Islet of Langerhans (tissue), 1 donor: ENCODE results near the gene SLC6A11.

Source experiments
- FAIRE-seq: peaks from one replicate; lab custom pipeline; 2011; peaks lifted over from hg19 to GRCh38; lab: Jason Lieb, UNC

SLC6A11 gene

GRCh38 chr3:10816019-10816862 is at the start of gene SLC6A11:
Gene SLC6A11, plus strand, starts transcription at chr3:10816228. Its CDS starts 38 bp downstream, at chr3:10816266.
- no peak for FAIRE-seq

GRCh38 chr3:10768708-10769394 is 47.2 kb upstream of the SLC6A11 start:
- FAIRE-seq = no peak

DNA sequence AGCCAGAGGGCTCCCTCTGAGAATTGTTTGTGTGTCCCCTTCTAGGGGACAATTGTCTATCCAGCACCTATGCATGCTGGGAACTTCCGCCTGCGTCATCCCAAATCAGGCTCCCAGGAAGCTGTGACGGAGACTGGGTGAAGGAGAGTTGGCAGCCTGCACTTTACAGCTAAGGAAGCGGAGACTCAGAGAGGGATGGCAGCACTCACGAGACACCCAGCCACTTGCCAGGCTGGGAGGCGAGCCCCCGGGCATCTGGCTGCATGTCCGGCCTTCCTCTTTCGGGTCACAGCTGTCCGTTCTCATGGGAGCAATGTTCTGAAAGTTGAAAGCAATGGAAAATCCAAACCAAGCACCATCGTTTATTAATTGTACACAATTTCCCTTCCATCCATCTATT is 45.5 kb upstream of the SLC6A11 start:
- no peak for FAIRE-seq

GRCh38 chr3:10770981-10771380 is 45.0 kb upstream of the SLC6A11 start:
- no peak for FAIRE-seq

DNA sequence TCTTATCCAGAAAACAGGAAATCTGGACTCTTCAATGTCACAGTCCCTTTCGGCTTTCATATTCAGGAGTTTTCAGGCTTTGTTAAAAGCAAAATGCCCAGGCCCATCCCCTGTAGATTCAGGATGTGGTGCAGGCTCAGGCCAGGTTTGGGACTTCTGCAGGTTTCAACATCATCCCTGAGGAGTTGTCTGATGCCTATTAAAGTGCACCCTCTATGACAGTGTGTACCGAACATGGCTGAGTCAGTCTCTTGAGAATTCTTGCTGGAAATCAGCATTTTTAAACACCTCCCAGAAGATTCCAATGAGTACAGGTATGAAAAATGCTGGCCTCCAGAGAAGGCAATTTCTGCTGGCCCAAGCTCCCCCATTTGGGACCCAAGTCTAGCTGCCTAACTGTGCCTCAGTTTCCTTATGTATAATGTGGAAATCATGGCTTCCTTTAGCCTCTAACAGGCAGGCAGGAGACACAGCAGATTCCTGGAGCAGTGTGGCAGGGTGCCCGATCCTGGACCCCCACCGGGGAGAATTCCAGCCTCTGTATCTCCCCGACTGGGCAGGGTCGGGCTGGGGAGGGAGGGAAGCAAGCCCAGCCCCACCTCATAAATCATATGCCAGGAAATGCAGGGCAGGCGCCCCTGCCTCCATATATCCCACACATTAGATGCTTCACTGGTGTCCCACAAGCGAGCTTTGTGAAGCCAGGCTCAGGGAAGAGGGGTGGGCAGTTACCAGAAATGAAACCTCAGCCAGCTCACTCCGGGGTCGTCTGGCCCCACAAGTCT is 44.4 kb upstream of the SLC6A11 start:
- no peak for FAIRE-seq

GRCh38 chr3:10772271-10773161 is 43.5 kb upstream of the SLC6A11 start:
- no peak for FAIRE-seq

DNA sequence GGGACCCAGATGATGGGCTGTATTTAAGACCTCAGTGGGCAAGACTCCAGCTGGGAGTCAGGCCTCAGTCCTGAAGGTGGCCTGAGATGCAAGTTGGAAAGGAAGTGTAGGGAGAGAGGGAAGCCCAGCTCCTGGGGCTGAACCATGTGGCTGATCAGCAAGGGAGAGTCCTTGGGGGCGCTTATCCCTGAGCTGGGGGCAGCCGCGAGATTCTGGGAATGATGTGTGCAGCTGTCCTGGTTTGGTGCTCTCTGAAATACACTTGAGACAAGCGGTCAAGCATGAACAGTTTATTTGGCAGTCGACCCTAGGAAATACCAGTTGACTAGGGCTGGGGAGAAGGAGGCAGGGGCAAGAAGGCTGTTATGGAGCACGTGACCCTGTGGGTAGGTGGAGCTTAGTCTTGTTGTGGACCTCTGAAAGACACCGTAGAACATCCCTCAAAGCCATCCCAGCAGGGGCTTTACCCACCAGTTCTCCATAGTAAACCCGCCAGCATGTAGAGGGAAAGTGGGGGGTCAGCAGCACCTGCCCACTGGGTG is 41.8 kb upstream of the SLC6A11 start:
- no peak for FAIRE-seq

GRCh38 chr3:10774825-10775224 is 41.2 kb upstream of the SLC6A11 start:
- FAIRE-seq = no peak

- FAIRE-seq = no peak
Measured at GRCh38 chr3:10775259-10775658, 40.8 kb upstream of the SLC6A11 start.

- no peak for FAIRE-seq
Measured at GRCh38 chr3:10775828-10776227, 40.2 kb upstream of the SLC6A11 start.

DNA sequence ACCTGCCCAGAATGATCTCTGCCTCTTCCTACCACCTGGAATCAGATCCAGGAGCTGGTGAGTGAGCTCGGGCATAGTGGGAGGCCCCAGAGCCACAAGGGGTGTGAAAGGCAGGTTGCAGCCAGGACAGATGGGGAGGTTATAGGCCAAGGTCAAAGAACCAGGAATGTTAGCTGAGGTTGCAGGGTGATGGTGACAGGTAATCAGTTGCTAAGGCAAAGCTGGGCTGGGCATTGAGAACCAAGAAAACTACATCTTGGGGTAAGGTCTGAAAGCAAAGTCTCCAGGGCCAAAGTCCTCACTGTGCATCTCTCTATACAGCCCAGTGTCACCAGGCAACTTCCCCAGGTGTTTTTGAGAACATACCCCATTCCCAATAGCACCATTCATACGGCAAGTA is 38.4 kb upstream of the SLC6A11 start:
- FAIRE-seq = no peak

GRCh38 chr3:10778492-10779292 is 37.3 kb upstream of the SLC6A11 start:
- no peak for FAIRE-seq

DNA sequence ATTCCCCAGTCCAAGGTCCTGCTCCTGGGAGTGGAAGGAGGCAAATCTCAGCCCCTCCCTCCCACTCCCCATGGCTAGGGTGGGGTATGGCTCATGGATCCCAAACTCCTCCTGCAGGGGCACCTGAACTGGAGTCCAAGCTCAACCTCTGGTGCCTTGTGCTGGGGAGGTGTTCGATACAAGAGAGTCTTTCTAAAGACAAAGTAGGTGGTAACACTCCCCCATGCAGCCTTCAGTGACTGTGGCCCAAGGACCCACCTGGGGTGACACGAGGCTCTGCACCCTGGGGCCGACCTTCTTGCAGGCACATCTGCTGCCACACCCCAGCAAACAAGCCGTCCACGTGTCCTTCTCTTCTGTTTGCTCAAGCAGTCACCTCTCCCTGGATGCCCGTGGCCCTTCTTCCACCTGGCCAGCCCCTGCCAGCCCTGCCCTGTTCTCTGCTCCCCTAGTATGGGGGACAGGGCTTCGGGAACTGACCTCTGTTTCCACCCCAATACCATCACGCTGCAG is 36.7 kb upstream of the SLC6A11 start:
- FAIRE-seq = no peak

- FAIRE-seq = no peak
Measured at GRCh38 chr3:10780243-10780642, 35.8 kb upstream of the SLC6A11 start.

- no peak for FAIRE-seq
Measured at GRCh38 chr3:10780922-10781321, 35.1 kb upstream of the SLC6A11 start.

GRCh38 chr3:10781981-10782380 is 34.0 kb upstream of the SLC6A11 start:
- FAIRE-seq = no peak

DNA sequence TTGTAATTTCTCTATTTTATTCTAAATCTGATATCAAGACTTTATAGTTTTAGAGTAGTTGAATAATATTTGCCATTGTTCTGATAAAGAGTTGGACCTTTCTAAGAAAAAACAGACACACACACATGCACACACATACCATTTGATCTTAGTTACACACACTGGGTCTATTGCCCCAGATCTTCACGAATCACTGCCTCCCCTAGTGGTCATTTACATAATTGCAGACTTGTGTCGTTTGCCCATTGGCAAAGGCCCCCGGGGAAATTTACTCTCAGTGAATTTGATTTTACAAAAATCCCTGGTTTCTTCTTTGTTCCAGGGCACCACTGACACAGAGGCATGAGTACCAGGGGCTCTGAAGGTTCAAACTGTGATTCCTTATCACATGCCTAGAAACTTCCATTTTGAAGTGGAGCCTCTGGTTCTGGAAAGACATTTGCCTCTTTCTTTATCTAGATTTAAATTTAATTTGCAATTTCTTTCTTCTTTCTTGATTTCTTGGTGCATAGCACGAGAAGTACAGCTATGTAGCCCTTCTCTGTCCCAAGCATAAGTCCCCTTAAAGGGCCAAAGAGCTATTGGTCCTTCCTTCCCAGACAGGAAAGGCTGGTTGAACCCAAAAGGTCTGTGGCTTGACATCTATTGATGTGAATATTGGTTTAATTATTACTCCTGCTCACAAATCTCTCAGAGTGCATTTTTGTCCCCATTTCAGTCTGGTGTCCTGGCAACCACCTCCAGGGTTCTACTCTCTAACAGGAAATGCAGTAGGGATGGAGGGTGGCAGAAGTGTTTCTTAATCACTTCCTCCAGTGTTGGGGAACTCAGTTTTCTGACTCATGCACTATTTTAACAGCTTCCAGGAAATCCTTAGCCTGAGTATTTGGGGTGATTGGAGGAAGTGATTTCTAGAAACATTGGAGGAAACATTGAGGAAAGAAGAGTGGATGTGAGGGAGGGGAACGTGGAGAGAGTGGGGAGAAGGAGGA is 32.4 kb upstream of the SLC6A11 start:
- no peak for FAIRE-seq

DNA sequence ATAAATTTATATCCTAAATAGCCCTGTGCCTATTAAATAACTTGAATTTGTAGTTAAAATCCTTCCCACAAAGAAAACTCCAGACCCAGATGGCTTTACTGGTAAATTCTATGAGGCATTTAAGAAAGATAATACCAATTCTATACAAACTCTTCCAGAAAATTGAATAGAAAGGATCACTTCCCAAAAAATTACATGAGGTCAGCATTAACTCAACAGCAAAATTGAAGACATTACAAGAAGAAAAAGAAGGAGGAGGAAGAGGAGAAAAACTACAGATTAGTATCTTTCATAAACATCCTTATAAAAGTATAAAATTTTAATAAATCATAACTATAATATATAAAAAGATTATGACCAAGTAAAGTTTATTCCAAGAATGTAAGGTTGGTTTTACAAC is 29.4 kb upstream of the SLC6A11 start:
- FAIRE-seq = no peak

GRCh38 chr3:10788451-10788850 is 27.6 kb upstream of the SLC6A11 start:
- FAIRE-seq = no peak
